PC-3 (cell line): ENCODE results near the gene SULT1C3.

Experiments
- EZH2phosphoT487 ChIP-seq: fragments of 300-600 bp; sonication (generic); IDR thresholded peaks from 2 replicates; pipeline ENCODE4 v1.6.1; 2018; ENCODE audit warnings: mild to moderate bottlenecking, antibody characterized with exemption, low read length, borderline replicate concordance
- TF ChIP-seq, protein P1 (sequence below): fragments of 300-600 bp; sonication (generic); conservative IDR thresholded peaks from 2 replicates; pipeline ENCODE4 v1.5.1; 2017; ENCODE audit warnings: antibody characterized with exemption, low read depth, mild to moderate bottlenecking, low read length

GRCh38 chr2:108285616-108286015, 45.8 kb downstream of the SULT1C3 start:
- no peak for TF ChIP-seq EZH2phosphoT487
- TF ChIP-seq, protein P1, sequence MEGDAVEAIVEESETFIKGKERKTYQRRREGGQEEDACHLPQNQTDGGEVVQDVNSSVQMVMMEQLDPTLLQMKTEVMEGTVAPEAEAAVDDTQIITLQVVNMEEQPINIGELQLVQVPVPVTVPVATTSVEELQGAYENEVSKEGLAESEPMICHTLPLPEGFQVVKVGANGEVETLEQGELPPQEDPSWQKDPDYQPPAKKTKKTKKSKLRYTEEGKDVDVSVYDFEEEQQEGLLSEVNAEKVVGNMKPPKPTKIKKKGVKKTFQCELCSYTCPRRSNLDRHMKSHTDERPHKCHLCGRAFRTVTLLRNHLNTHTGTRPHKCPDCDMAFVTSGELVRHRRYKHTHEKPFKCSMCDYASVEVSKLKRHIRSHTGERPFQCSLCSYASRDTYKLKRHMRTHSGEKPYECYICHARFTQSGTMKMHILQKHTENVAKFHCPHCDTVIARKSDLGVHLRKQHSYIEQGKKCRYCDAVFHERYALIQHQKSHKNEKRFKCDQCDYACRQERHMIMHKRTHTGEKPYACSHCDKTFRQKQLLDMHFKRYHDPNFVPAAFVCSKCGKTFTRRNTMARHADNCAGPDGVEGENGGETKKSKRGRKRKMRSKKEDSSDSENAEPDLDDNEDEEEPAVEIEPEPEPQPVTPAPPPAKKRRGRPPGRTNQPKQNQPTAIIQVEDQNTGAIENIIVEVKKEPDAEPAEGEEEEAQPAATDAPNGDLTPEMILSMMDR, result no peak
